Measurements from ENCODE around the gene ANKFY1. TPM values are rescaled to one million over a fixed set of nuclear protein-coding genes. Genes with fewer than 3 reads are reported as not detected.

Gene ANKFY1
- total RNA-seq, 1 experiment from 2014 or later, result 38.9 TPM

GRCh38 chr17:4262703-4263102 is 1.1 kb downstream of the ANKFY1 start:
- DNase-seq (ENCODE audit: low read depth, low spot score) (no peak), ATAC-seq (no peak)
- Histone ChIP-seq H3K27ac (ENCODE audit: low read depth, low read length) (0 out of 2 replicates have a peak overlapping the region, but pooled peaks have one; percentile 14), H3K79me2 (ENCODE audit: insufficient read depth, low read length) (peaks cover 61% of the 10 kb centered on the region), H3K9me3 (ENCODE audit: control insufficient read depth in 1 of 2, insufficient read depth in 1 of 2, low read depth in 1 of 2, low read length in 2 of 2) (peaks cover 10% of the 10 kb centered on the region in 2 experiments; a peak in 1 of 4 replicates), H2AFZ (ENCODE audit: low read depth, low read length, poor library complexity, severe bottlenecking) (no peak overlapping the region), H3K9ac (ENCODE audit: low read length) (peak overlapping the region; percentile 92), H3K4me1 (ENCODE audit: control insufficient read depth in 1 of 2, insufficient read depth in 2 of 2, low read length in 2 of 2) (peaks cover 5 to 21% of the 10 kb centered on the region in 2 experiments; a peak in 3 of 4 replicates), H3K27me3 (ENCODE audit: insufficient read depth, low read length) (no peaks in the 10 kb centered on the region), H3K4me2 (ENCODE audit: low read length) (peak overlapping the region; percentile 88), H3K9me2 (ENCODE audit: insufficient read depth) (no peaks in the 10 kb centered on the region), H3K4me3 (replicated peaks in 1 of 2; ENCODE audit: low read depth in 1 of 2, low read length in 2 of 2) (peak overlapping the region; percentile 90 to 96), H4K20me1 (ENCODE audit: insufficient read depth) (no peaks in the 10 kb centered on the region), H3K36me3 (ENCODE audit: control insufficient read depth in 1 of 2, insufficient read depth in 2 of 2, low read length in 2 of 2) (peaks cover 0 to 19% of the 10 kb centered on the region in 2 experiments; a peak in 1 of 4 replicates)
- ChIA-PET POLR2A (no interaction called here), RAD21 (ENCODE audit: low non-redundant PET in 1 of 2, low total read pairs in 2 of 2, uncharacterized antibody in 2 of 2, unreplicated experiment in 2 of 2) (no interaction called here), CTCF (interaction anchor here (1.5 kb wide), 1 partner anchor 14 kb away, joined by 4 read pairs; no protein-coding TSS in a partner anchor)
- intact Hi-C loops (cut with micrococcal nuclease), result no loop called here
- TF ChIP-seq POLR2AphosphoS5 (IDR thresholded peaks at IDR 0.05; ENCODE audit: low read depth, low read length) (no peak), RAD21 (IDR thresholded peaks at IDR 0.05; ENCODE audit: low read depth) (no peak), TCF7L2 (IDR thresholded peaks at IDR 0.05; ENCODE audit: borderline replicate concordance, extremely low read depth, insufficient read depth, insufficient read length) (no peak), SP1 (IDR thresholded peaks at IDR 0.05; ENCODE audit: low read depth) (no peak), CBX3 (IDR thresholded peaks at IDR 0.05; ENCODE audit: low read depth) (no peak), CEBPB (IDR thresholded peaks at IDR 0.05; ENCODE audit: low read depth) (no peak), FOSL1 (IDR thresholded peaks at IDR 0.05; ENCODE audit: low read depth) (no peak), EZH2phosphoT487 (IDR thresholded peaks at IDR 0.05; ENCODE audit: borderline replicate concordance) (no peak), POLR2A (IDR thresholded peaks at IDR 0.05; ENCODE audit: borderline replicate concordance, extremely low read depth, insufficient read depth, insufficient read length) (no peak), SRF (IDR thresholded peaks at IDR 0.05; ENCODE audit: low read depth) (no peak), EGR1 (IDR thresholded peaks at IDR 0.05; ENCODE audit: low read depth) (no peak), EZH2 (IDR thresholded peaks at IDR 0.05) (no peak), ZFX (IDR thresholded peaks at IDR 0.05) (no peak)
- TF ChIP-seq, protein P1, sequence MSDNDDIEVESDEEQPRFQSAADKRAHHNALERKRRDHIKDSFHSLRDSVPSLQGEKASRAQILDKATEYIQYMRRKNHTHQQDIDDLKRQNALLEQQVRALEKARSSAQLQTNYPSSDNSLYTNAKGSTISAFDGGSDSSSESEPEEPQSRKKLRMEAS (IDR thresholded peaks at IDR 0.05), result no peak
- TF ChIP-seq, protein P2, sequence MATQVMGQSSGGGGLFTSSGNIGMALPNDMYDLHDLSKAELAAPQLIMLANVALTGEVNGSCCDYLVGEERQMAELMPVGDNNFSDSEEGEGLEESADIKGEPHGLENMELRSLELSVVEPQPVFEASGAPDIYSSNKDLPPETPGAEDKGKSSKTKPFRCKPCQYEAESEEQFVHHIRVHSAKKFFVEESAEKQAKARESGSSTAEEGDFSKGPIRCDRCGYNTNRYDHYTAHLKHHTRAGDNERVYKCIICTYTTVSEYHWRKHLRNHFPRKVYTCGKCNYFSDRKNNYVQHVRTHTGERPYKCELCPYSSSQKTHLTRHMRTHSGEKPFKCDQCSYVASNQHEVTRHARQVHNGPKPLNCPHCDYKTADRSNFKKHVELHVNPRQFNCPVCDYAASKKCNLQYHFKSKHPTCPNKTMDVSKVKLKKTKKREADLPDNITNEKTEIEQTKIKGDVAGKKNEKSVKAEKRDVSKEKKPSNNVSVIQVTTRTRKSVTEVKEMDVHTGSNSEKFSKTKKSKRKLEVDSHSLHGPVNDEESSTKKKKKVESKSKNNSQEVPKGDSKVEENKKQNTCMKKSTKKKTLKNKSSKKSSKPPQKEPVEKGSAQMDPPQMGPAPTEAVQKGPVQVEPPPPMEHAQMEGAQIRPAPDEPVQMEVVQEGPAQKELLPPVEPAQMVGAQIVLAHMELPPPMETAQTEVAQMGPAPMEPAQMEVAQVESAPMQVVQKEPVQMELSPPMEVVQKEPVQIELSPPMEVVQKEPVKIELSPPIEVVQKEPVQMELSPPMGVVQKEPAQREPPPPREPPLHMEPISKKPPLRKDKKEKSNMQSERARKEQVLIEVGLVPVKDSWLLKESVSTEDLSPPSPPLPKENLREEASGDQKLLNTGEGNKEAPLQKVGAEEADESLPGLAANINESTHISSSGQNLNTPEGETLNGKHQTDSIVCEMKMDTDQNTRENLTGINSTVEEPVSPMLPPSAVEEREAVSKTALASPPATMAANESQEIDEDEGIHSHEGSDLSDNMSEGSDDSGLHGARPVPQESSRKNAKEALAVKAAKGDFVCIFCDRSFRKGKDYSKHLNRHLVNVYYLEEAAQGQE (IDR thresholded peaks at IDR 0.05; ENCODE audit: low read depth), result no peak
- TF ChIP-seq, protein P3, sequence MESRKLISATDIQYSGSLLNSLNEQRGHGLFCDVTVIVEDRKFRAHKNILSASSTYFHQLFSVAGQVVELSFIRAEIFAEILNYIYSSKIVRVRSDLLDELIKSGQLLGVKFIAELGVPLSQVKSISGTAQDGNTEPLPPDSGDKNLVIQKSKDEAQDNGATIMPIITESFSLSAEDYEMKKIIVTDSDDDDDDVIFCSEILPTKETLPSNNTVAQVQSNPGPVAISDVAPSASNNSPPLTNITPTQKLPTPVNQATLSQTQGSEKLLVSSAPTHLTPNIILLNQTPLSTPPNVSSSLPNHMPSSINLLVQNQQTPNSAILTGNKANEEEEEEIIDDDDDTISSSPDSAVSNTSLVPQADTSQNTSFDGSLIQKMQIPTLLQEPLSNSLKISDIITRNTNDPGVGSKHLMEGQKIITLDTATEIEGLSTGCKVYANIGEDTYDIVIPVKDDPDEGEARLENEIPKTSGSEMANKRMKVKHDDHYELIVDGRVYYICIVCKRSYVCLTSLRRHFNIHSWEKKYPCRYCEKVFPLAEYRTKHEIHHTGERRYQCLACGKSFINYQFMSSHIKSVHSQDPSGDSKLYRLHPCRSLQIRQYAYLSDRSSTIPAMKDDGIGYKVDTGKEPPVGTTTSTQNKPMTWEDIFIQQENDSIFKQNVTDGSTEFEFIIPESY (IDR thresholded peaks at IDR 0.05; ENCODE audit: extremely low read depth, insufficient replicate concordance, low read length), result no peak
- TSS peak; percentile 37 for BruUV-seq (replicated peaks)

All from HCT116 (cell line).